ENCODE results near the gene SLC25A47.

- TF ChIP-seq POLR2A (IDR thresholded peaks at IDR 0.05; ENCODE audit: low read depth, low read length) (no peak), CTCF (IDR thresholded peaks at IDR 0.05; ENCODE audit: extremely low read depth in 1 of 2, insufficient read depth in 1 of 2, low read depth in 1 of 2, low read length in 2 of 2) (no peak), EZH2 (IDR thresholded peaks at IDR 0.05; ENCODE audit: borderline replicate concordance, low read depth, low read length, severe bottlenecking) (no peak), POLR2AphosphoS5 (IDR thresholded peaks at IDR 0.05; ENCODE audit: insufficient read depth, low read depth, low read length) (no peak)
Measured at GRCh38 chr14:100293497-100294212, 29.5 kb upstream of the SLC25A47 start.
